B cell (primary cell): Measurements from ENCODE around the gene PCGF2. TPM values are rescaled to one million over a fixed set of nuclear protein-coding genes. Genes with fewer than 3 reads are reported as not detected.

Experiments used
- ATAC-seq: fragments of 200-7000 bp; cut with Tn5 transposase; one replicate; pipeline ENCODE4 v1.10.0; 2021; ENCODE audit warnings: low read depth, mild to moderate bottlenecking, moderate number of reproducible peaks, moderate library complexity
- CTCF ChIA-PET: fragments of 350-600 bp; sonication (Branson Sonifier 250); formaldehyde crosslinking; loops from one replicate; lab custom pipeline; 2021; ENCODE audit warnings: antibody characterized with exemption, inconsistent platforms; lab: Charles Lee
- POLR2A ChIA-PET: fragments of 350-600 bp; sonication (Branson Sonifier 250); formaldehyde crosslinking; loops from one replicate; lab custom pipeline; 2021; ENCODE audit warnings: antibody characterized with exemption; lab: Charles Lee
- DNase-seq: peaks from one replicate; pipeline ENCODE4 v3.0.0; 2013
- H2AFZ ChIP-seq: 2 replicates; pipeline ENCODE4 v1.6.1; 2012; ENCODE audit warnings: mild to moderate bottlenecking, low read depth, low read length; ENCODE audit not compliant: insufficient read depth, poor library complexity, severe bottlenecking
- H3K27ac ChIP-seq, 2 donors: 1 replicate in 1 of 2; 2 replicates in 1 of 2; pipeline ENCODE4 v1.5.1; 2012 to 2013; ENCODE audit warnings: low read length in 2 of 2, mild to moderate bottlenecking in 2 of 2, moderate library complexity in 1 of 2
- H3K27me3 ChIP-seq, 4 experiments: fragments of 200-600 bp in 1 of 4; sonication (generic) in 1 of 4; replicated peaks in 1 of 4; 1 replicate in 2 of 4; 2 replicates in 2 of 4; pipeline versions ENCODE4 v1.6.1 to v1.7.0; 2013 to 2016; ENCODE audit warnings: low read length in 3 of 4, mild to moderate bottlenecking in 2 of 4, mixed read lengths in 1 of 4, moderate library complexity in 1 of 4; ENCODE audit not compliant: insufficient read depth in 4 of 4, control insufficient read depth in 3 of 4; ENCODE audit errors: control extremely low read depth in 1 of 4
- H3K36me3 ChIP-seq, 2 experiments: replicated peaks in 1 of 2; 1 replicate in 1 of 2; 2 replicates in 1 of 2; pipeline versions ENCODE4 v1.6.1 to v1.7.1; 2013; ENCODE audit warnings: low read length in 1 of 2; ENCODE audit not compliant: insufficient read depth in 2 of 2, control insufficient read depth in 1 of 2; ENCODE audit errors: control extremely low read depth in 1 of 2, extremely low read depth in 1 of 2
- H3K4me1 ChIP-seq, 2 donors: fragments of 200-600 bp in 1 of 2; sonication (generic) in 1 of 2; 1 replicate in 1 of 2; 2 replicates in 1 of 2; pipeline versions ENCODE4 v1.5.1 to v1.6.1; 2013 to 2017; ENCODE audit warnings: low read length in 2 of 2; ENCODE audit not compliant: control insufficient read depth in 2 of 2, insufficient read depth in 2 of 2
- H3K4me2 ChIP-seq: replicated peaks from 2 replicates; pipeline ENCODE3; 2012; ENCODE audit warnings: mild to moderate bottlenecking, low read depth, low read length; ENCODE audit not compliant: poor library complexity, severe bottlenecking
- H3K4me3 ChIP-seq, 5 experiments: fragments of 200-600 bp in 1 of 5; sonication (generic) in 1 of 5; 1 replicate in 3 of 5; 2 replicates in 2 of 5; pipeline versions ENCODE4 v1.5.1 to v1.7.0; 2011 to 2016; ENCODE audit warnings: low read length in 4 of 5, mild to moderate bottlenecking in 4 of 5, low read depth in 2 of 5, control low read depth in 1 of 5, moderate library complexity in 1 of 5; ENCODE audit not compliant: insufficient read depth in 1 of 5; ENCODE audit errors: control extremely low read depth in 1 of 5, extremely low read depth in 1 of 5
- H3K79me2 ChIP-seq: fragments of 200-600 bp; sonication (generic); one replicate; pipeline ENCODE4 v1.6.0; 2016; ENCODE audit warnings: low read length; ENCODE audit not compliant: control insufficient read depth, insufficient read depth
- H3K9ac ChIP-seq: fragments of 200-600 bp; sonication (generic); 2 replicates; pipeline ENCODE4 v1.6.1; 2017; ENCODE audit warnings: mild to moderate bottlenecking, low read length, moderate library complexity
- H3K9me3 ChIP-seq, 3 donors: one replicate each; pipeline versions ENCODE4 v1.6.1 to v1.7.1; 2013; ENCODE audit warnings: low read length in 2 of 3; ENCODE audit not compliant: control insufficient read depth in 2 of 3, insufficient read depth in 1 of 3; ENCODE audit errors: control extremely low read depth in 1 of 3
- H4K20me1 ChIP-seq: 2 replicates; pipeline ENCODE4 v1.6.0; 2012; ENCODE audit warnings: mild to moderate bottlenecking, low read length; ENCODE audit not compliant: insufficient read depth, control insufficient read depth, poor library complexity, severe bottlenecking
- H3K27ac Mint-ChIP-seq: one replicate; pipeline ENCODE4 v1.8.0; 2021; ENCODE audit warnings: mixed read lengths
- H3K27me3 Mint-ChIP-seq: one replicate; pipeline ENCODE4 v1.8.0; 2021; ENCODE audit warnings: mixed read lengths
- H3K4me1 Mint-ChIP-seq: one replicate; pipeline ENCODE4 v1.8.0; 2021; ENCODE audit warnings: mixed read lengths
- H3K4me3 Mint-ChIP-seq: one replicate; pipeline ENCODE4 v1.8.0; 2021; ENCODE audit warnings: mixed read lengths
- H3K9me3 Mint-ChIP-seq: one replicate; pipeline ENCODE4 v1.8.0; 2022; ENCODE audit warnings: mixed read lengths; ENCODE audit not compliant: insufficient read depth
- CTCF ChIP-seq: fragments of 200-600 bp; IDR thresholded peaks from one replicate; pipeline ENCODE4 v1.8.0; 2022; ENCODE audit warnings: antibody characterized with exemption, mild to moderate bottlenecking
- EZH2 ChIP-seq: IDR thresholded peaks from 2 replicates; pipeline ENCODE4 v1.6.1; 2012; ENCODE audit warnings: borderline replicate concordance, low read depth, mild to moderate bottlenecking, moderate library complexity, low read length; ENCODE audit not compliant: insufficient read depth, poor library complexity, severe bottlenecking
- WGBS: methylation state at CpG from one replicate; pipeline ENCODE4 v1.1.5; 2013; ENCODE audit warnings: missing lambda C conversion rate; ENCODE audit not compliant: insufficient coverage; 5-methylcytosine and 5-hydroxymethylcytosine counted together
- intact Hi-C: fragments of 100-400 bp; cut with micrococcal nuclease; formaldehyde crosslinking; loops from one replicate; pipeline ENCODE4 v1.10.0; 2022
- polyA plus RNA-seq: library from polyadenylated mRNA; depleted of rRNA; stranded (reverse); fragments of >200 nt; gene quantifications from 2 replicates; pipeline ENCODE4 v1.2.3, GENCODE V29; 2012
- total RNA-seq, 2 donors: library from RNA; stranded (reverse); fragments of 120-200 nt in 1 of 2; gene quantifications; 1 replicate in 1 of 2; 2 replicates in 1 of 2; pipeline versions ENCODE4 v1.2.3 to v1.2.4, GENCODE V29; 2013 to 2022

Gene PCGF2
- total and polyA plus RNA-seq, 2 donors (not counting 1 experiment from before 2014, with no cell fraction given): 0.04 TPM; not detected in 1

GRCh38 chr17:38733982-38734973 is 13.9 kb downstream of the PCGF2 start:
- Mint-ChIP-seq H3K4me1 (peaks cover 36% of the 10 kb centered on the region), H3K27me3 (peaks cover 4% of the 10 kb centered on the region), H3K9me3 (no peaks in the 10 kb centered on the region), H3K4me3 (no peak overlapping the region), H3K27ac (peak overlapping the region; percentile 56)
- no peak overlapping the region for H3K27ac ChIP-seq
- no peak overlapping the region for H3K4me2 ChIP-seq
- TF ChIP-seq EZH2: no peak
- peak; percentile 15 for TF ChIP-seq CTCF
- no peaks in the 10 kb centered on the region for H3K36me3 ChIP-seq
- H4K20me1 ChIP-seq: peaks cover 7% of the 10 kb centered on the region
- peaks cover 9 to 31% of the 10 kb centered on the region in 2 donors for H3K4me1 ChIP-seq
- no peaks in the 10 kb centered on the region for H3K27me3 ChIP-seq
- no peaks in the 10 kb centered on the region for H3K9me3 ChIP-seq
- no peaks in the 10 kb centered on the region for H3K79me2 ChIP-seq
- ChIA-PET POLR2A (interaction anchor here (0.7 to 1.8 kb wide), 2 partner anchors 57 to 466 kb away, joined by 3 to 10 read pairs; partner anchors contain the start of gene RPL19), CTCF (interaction anchor here (0.6 to 4.5 kb wide), 24 partner anchors 9 to 441 kb away, joined by 3 to 172 read pairs (median 4); partner anchors contain the start of genes EPOP, MLLT6 and PSMB3)
- peak; percentile 54 for DNase-seq
- no peak overlapping the region for H3K4me3 ChIP-seq
- no peak overlapping the region for H3K9ac ChIP-seq
- WGBS: 80% methylated on average over 4 of the region's 15 CpGs
- no peak for ATAC-seq
- intact Hi-C loops: no loop called here
- no peak overlapping the region for H2AFZ ChIP-seq
